Stimulated activated naive CD8-positive, alpha-beta T cell treated with anti-CD3 and anti-CD28 coated beads, Interleukin-15, Interleukin-2, amounts not matched to agents 100 ng/mL and 50 ng/mL, for 24 hours (primary cell): Measurements from ENCODE around the gene KLHDC3.

Experiments used
- H3K27ac Mint-ChIP-seq: one replicate; pipeline ENCODE4 v1.8.0; 2021; ENCODE audit warnings: mild to moderate bottlenecking, mixed read lengths
- H3K27me3 Mint-ChIP-seq: one replicate; pipeline ENCODE4 v1.8.0; 2021; ENCODE audit warnings: mixed read lengths
- H3K36me3 Mint-ChIP-seq: one replicate; pipeline ENCODE4 v1.8.0; 2021; ENCODE audit warnings: low read depth, mixed read lengths
- H3K4me1 Mint-ChIP-seq: one replicate; pipeline ENCODE4 v1.8.0; 2021; ENCODE audit warnings: low read depth, mixed read lengths
- H3K4me3 Mint-ChIP-seq: one replicate; pipeline ENCODE4 v1.8.0; 2021; ENCODE audit warnings: mild to moderate bottlenecking, mixed read lengths
- H3K9me3 Mint-ChIP-seq: one replicate; pipeline ENCODE4 v1.8.0; 2021; ENCODE audit warnings: mixed read lengths

Gene KLHDC3

GRCh38 chr6:43013843-43014433, at the start of gene KLHDC3, which contains the start of gene MEA1:
TSS of gene KLHDC3 (plus strand) at chr6:43014249. CDS start at chr6:43017193, 2,944 bp downstream.
TSS of gene MEA1 (minus strand) at chr6:43013946. CDS start at chr6:43013813, 133 bp downstream.
- no peaks in the 10 kb centered on the region for H3K9me3 Mint-ChIP-seq
- H3K27ac Mint-ChIP-seq = peak within 1 kb of the TSS; percentile 92
- no peaks in the 10 kb centered on the region for H3K27me3 Mint-ChIP-seq
- peaks cover 46% of the 10 kb centered on the region for H3K36me3 Mint-ChIP-seq
- H3K4me1 Mint-ChIP-seq = peaks cover 54% of the 10 kb centered on the region
- H3K4me3 Mint-ChIP-seq = peak within 1 kb of the TSS; percentile 97

GRCh38 chr6:42966571-42966970, 47.5 kb upstream of the KLHDC3 start:
- Mint-ChIP-seq H3K4me1 (peaks cover 14% of the 10 kb centered on the region), H3K4me3 (no peak overlapping the region), H3K27me3 (no peaks in the 10 kb centered on the region), H3K9me3 (no peaks in the 10 kb centered on the region), H3K27ac (no peak overlapping the region), H3K36me3 (peaks cover 11% of the 10 kb centered on the region)

GRCh38 chr6:42967228-42967627, 46.8 kb upstream of the KLHDC3 start:
- Mint-ChIP-seq H3K27ac (no peak overlapping the region), H3K9me3 (no peaks in the 10 kb centered on the region), H3K27me3 (no peaks in the 10 kb centered on the region), H3K4me3 (no peak overlapping the region), H3K36me3 (peaks cover 5% of the 10 kb centered on the region), H3K4me1 (peaks cover 18% of the 10 kb centered on the region)

- Mint-ChIP-seq H3K27me3 (no peaks in the 10 kb centered on the region), H3K36me3 (peaks cover 5% of the 10 kb centered on the region), H3K27ac (no peak overlapping the region)
Observed at GRCh38 chr6:42968126-42968701, 45.8 kb upstream of the KLHDC3 start.

GRCh38 chr6:42968783-42969182, 45.3 kb upstream of the KLHDC3 start:
- Mint-ChIP-seq H3K9me3 (no peaks in the 10 kb centered on the region), H3K4me3 (no peak overlapping the region), H3K36me3 (peaks cover 5% of the 10 kb centered on the region)

More at GRCh38 chr6:42968126-42968701, 45.8 kb upstream of the KLHDC3 start:
- Mint-ChIP-seq H3K4me1 (peaks cover 18% of the 10 kb centered on the region), H3K9me3 (no peaks in the 10 kb centered on the region), H3K4me3 (no peak overlapping the region)

GRCh38 chr6:42969431-42969830, 44.6 kb upstream of the KLHDC3 start:
- no peak overlapping the region for H3K27ac Mint-ChIP-seq
- no peaks in the 10 kb centered on the region for H3K9me3 Mint-ChIP-seq
- H3K36me3 Mint-ChIP-seq = peaks cover 4% of the 10 kb centered on the region
- H3K27me3 Mint-ChIP-seq = no peaks in the 10 kb centered on the region
- H3K4me1 Mint-ChIP-seq = peaks cover 23% of the 10 kb centered on the region
- H3K4me3 Mint-ChIP-seq = no peak overlapping the region

More at GRCh38 chr6:42968783-42969182, 45.3 kb upstream of the KLHDC3 start:
- peaks cover 20% of the 10 kb centered on the region for H3K4me1 Mint-ChIP-seq
- no peaks in the 10 kb centered on the region for H3K27me3 Mint-ChIP-seq
- no peak overlapping the region for H3K27ac Mint-ChIP-seq

GRCh38 chr6:42969934-42970333, 44.1 kb upstream of the KLHDC3 start:
- Mint-ChIP-seq H3K4me3 (no peak overlapping the region), H3K27me3 (no peaks in the 10 kb centered on the region), H3K9me3 (no peaks in the 10 kb centered on the region), H3K36me3 (no peaks in the 10 kb centered on the region), H3K4me1 (peaks cover 28% of the 10 kb centered on the region), H3K27ac (no peak overlapping the region)

- Mint-ChIP-seq H3K27ac (peak overlapping the region; percentile 83), H3K36me3 (no peaks in the 10 kb centered on the region), H3K27me3 (no peaks in the 10 kb centered on the region), H3K9me3 (no peaks in the 10 kb centered on the region), H3K4me3 (no peak overlapping the region), H3K4me1 (peaks cover 35% of the 10 kb centered on the region)
Observed at GRCh38 chr6:42970871-42971612, 43.0 kb upstream of the KLHDC3 start.

GRCh38 chr6:42971746-42972327, 42.2 kb upstream of the KLHDC3 start:
- Mint-ChIP-seq H3K9me3 (no peaks in the 10 kb centered on the region), H3K4me1 (peaks cover 43% of the 10 kb centered on the region), H3K36me3 (peaks cover 3% of the 10 kb centered on the region), H3K4me3 (no peak overlapping the region), H3K27me3 (no peaks in the 10 kb centered on the region), H3K27ac (no peak overlapping the region)

GRCh38 chr6:42973926-42974325, 40.1 kb upstream of the KLHDC3 start:
- Mint-ChIP-seq H3K27ac (no peak overlapping the region), H3K36me3 (peaks cover 13% of the 10 kb centered on the region), H3K27me3 (no peaks in the 10 kb centered on the region), H3K4me1 (peaks cover 55% of the 10 kb centered on the region), H3K9me3 (no peaks in the 10 kb centered on the region), H3K4me3 (no peak overlapping the region)

- Mint-ChIP-seq H3K4me3 (no peak overlapping the region), H3K4me1 (peaks cover 64% of the 10 kb centered on the region)
Observed at GRCh38 chr6:42974919-42975505, 39.0 kb upstream of the KLHDC3 start.

GRCh38 chr6:42978487-42978838, 35.6 kb upstream of the KLHDC3 start:
- peak overlapping the region; percentile 92 for H3K27ac Mint-ChIP-seq
- peak overlapping the region; percentile 93 for H3K4me3 Mint-ChIP-seq
- peaks cover 59% of the 10 kb centered on the region for H3K4me1 Mint-ChIP-seq
- H3K36me3 Mint-ChIP-seq = peaks cover 13% of the 10 kb centered on the region
- H3K27me3 Mint-ChIP-seq = no peaks in the 10 kb centered on the region
- no peaks in the 10 kb centered on the region for H3K9me3 Mint-ChIP-seq

More at GRCh38 chr6:42974919-42975505, 39.0 kb upstream of the KLHDC3 start:
- Mint-ChIP-seq H3K36me3 (peaks cover 13% of the 10 kb centered on the region), H3K27me3 (no peaks in the 10 kb centered on the region), H3K9me3 (no peaks in the 10 kb centered on the region), H3K27ac (peak overlapping the region; percentile 80)

- Mint-ChIP-seq H3K9me3 (no peaks in the 10 kb centered on the region), H3K4me3 (peak within 1 kb of the TSS; percentile 95), H3K27me3 (no peaks in the 10 kb centered on the region), H3K4me1 (peaks cover 60% of the 10 kb centered on the region), H3K27ac (peak within 1 kb of the TSS; percentile 98), H3K36me3 (peaks cover 13% of the 10 kb centered on the region)
Observed at GRCh38 chr6:42978839-42979522, 35.1 kb upstream of the KLHDC3 start, which contains the start of gene PEX6. TSS of gene PEX6 (minus strand) at chr6:42979181. CDS start at chr6:42979150, 31 bp downstream.

- Mint-ChIP-seq H3K4me3 (peak overlapping the region; percentile 95), H3K27me3 (no peaks in the 10 kb centered on the region), H3K4me1 (peaks cover 58% of the 10 kb centered on the region), H3K36me3 (peaks cover 13% of the 10 kb centered on the region), H3K9me3 (no peaks in the 10 kb centered on the region), H3K27ac (peak overlapping the region; percentile 98)
Observed at GRCh38 chr6:42979523-42980177, 34.4 kb upstream of the KLHDC3 start.
